NOMO-1 treated with DMSO at 0.1 percent for 48 hours (cell line): ENCODE measurements around the gene RAX2.

ENCODE experiments used
- DNase-seq: peaks from one replicate; lab custom pipeline; 2025; ENCODE audit not compliant: unreplicated experiment; lab: John Stamatoyannopoulos, UW

RAX2 gene

DNA sequence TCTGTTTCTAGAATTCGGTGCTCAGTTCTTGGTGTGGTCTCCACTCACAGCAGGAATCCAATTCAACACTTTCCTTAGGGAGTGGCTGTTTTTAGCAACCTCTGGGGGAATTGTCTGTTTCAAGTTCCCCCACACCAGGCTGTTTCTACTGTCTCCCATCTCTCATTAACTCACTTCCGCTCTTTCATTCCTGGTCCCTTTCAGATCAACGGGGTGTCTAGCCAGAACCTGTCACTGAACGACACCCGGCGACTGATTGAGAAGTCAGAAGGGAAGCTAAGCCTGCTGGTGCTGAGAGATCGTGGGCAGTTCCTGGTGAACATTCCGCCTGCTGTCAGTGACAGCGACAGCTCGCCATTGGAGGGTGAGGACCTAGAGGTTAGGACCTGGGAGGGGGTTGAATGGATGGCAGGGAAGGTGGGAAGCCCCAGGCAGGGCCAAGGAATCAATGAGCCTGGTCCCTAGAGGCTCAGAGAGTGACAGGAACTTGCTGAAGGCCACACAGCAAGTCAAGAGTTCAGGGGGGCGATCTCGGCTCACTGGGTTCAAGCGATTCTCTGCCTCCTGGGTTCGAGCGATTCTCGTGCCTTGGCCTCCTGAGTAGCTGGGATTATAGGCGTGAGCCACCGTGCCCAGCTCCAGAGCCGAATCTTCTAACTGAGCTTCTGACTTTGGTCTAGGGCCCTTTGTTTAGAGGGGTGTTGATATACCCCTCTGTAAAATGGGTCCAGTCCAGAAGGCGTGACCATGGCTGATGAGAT lies 38.3 kb downstream of the RAX2 start:
- DNase-seq = no peak

DNA sequence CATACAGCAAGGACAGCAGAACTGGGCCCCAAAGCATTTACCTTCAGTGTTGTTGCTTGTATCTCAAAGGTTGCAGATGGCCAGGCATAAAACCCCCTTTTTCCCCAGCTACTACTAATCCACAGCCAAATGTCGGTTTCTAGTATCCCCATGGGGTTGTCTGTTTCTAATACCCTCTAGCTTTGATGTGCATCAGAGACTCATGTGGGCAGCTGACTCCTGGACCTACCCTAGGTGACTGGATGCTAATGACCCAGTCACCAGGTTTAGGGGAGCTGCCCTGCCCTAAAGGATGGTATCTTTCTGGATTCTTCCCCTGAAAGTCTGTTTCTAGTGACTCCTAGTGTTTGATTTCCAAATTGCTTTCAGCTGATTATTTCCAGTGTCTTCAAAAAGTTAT lies 39.9 kb downstream of the RAX2 start:
- no peak for DNase-seq

DNA sequence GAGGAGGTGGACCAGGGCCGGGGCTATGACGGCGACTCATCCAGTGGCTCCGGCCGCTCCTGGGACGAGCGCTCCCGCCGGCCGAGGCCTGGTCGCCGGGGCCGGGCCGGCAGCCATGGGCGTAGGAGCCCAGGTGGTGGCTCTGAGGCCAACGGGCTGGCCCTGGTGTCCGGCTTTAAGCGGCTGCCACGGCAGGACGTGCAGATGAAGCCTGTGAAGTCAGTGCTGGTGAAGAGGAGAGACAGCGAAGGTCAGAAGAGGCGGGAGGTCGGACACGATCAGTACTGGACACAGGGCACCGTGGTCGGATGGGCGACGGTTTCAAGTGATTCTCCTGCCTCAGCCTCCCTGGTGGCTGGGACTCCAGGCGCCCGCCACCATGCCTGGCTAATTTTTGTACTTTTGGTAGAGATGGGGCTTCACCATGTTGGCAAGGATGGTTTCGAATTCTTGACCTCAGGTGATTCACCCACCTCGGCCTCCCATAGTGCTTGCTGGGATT lies 41.5 kb downstream of the RAX2 start:
- no peak for DNase-seq

DNA sequence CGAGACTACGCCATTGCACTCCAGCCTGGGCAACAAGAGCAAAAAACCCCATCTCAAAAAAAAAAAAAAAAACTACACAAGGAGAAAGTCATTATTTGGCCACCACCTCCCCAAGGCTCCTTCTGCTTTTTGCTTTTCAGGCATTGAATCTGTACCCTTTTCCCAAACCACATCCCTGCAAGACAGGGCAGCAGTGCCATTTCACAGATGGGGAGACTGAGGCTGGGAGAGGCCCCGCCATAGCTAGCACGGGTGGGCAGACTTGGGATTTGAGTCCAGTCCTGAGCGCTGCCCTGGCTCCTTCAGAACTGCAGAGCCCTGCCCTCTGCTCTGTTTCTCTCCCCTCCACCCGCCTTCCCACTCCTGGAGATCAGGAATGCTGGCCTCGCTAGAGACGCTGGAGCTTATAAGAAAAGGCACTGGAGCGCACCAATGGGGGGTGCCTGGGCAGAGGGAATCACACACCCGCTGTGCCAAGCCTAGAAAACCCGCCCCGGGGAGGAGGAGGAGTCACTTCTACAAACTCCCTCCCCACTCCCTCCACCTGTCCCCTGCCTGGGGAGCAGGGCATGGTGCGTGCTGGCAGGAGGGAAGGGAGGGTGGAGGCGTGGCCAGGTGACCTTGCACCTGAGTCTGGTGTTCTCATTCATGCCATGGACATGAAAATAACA lies 46.3 kb downstream of the RAX2 start:
- DNase-seq = no peak

DNA sequence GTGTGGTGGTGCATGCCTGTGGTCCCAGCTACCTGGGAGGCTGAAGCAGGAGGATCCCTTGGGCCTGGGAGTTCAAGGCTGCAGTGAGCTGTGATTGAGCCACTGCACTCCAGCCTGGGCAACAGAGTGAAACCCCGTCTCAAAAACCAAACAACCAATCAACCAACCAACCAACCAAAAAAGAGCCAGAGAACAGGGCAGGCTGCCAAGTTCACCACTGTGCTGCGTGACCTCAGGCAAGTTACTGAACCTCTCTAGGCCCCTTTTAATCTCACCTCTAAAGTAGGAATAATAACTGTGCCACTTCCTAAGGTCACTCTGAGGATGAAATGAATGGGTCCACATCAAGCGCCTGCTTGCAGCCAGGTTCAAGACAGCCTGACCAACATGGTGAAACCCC lies 46.9 kb downstream of the RAX2 start:
- no peak for DNase-seq

DNA sequence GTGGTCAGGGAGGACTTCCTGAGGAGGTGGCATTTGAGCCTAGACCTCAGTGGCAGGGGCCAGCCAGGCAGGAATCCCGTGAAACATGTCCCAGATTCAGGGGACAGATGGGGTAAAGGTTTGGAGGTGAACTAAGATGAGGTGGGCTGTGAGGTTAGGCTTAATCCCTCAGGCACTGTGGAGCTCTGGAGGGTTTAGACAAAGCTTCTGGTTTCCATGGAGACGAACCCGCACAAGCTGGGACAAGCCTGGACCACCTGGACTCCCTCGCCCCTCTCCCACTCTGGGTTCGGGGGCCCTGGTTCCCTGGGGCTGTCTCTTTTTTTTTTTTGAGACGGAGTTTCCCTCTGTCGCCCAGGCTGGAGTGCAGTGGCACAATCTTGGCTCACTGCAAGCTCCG lies 48.1 kb downstream of the RAX2 start:
- no peak for DNase-seq

DNA sequence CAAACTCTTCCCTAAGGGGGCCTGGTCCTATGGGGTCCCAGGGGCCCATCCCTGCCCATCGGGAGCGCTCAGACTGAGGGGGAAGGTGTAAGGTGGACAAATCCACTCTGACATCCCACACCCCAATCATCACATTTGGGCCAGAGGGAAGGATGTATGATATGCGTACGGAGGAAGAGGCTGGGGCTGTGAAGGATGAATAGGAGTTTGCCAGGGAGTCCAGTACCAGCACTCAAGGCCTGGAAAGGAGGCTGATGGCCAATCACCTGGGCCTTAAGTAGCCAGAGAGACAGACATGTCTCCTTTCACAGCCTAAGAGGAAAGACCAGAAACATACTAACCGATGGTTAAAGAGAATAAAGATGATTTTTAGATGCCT lies 48.9 kb downstream of the RAX2 start:
- DNase-seq = no peak

DNA sequence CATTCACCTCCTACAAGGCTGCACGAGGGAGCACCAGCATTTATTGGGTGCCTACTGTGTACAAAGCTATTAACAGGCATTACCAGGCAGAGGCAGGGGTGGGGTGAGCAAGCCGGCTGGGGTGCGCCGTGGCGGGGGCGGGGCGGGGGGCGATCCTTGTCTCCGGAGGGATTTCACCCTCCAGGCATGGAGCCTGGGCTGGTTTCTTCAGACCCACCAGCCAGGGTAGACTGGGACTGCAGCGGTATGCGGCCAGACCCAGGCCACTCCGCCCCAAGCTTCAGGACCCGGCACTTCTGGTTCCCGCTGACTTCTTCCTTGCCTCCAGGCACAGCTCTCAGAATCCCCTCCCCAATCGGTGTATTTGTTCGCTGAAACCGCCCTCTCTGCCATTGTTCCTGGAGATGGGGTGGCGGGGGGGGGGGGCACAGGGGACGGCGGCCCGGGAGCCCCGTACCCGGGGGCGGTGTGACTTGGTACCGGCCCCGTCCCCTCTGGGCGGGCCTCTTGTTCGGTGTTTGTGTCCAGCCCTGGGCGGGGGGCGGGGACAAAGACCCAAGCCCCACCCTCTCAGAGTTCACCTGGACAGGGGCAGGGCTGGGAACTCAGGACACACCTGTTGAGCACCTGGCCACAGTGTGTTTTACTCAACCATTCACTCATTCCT lies 49.5 kb downstream of the RAX2 start:
- no peak for DNase-seq

DNA sequence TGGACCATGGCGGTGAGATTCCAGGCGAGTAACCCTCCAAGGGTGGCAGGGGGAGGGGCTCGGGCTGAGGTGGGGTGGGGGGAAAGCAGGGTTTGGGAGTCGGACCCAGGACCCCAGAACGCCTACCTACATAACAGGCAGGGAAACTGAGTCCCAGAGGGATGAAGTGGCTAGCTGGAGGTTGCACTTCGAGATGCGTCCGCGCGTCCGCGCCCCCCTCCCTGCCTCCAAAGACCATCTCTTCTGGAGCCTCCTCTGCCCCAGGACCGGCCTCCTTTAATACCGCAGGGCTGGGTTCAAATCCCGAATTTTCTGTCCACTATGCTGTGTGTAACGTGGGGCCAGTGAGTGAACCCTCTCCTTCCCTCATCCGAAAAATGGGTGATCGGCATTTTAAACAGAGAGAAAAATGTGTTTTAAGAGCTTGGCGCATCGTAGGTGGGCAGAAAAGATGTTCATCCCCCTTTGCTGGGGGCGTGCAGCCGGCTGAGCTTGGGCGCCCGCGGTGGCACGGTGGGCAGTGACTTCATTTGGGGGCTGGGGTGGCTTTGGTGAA lies 50.1 kb downstream of the RAX2 start:
- DNase-seq = no peak

DNA sequence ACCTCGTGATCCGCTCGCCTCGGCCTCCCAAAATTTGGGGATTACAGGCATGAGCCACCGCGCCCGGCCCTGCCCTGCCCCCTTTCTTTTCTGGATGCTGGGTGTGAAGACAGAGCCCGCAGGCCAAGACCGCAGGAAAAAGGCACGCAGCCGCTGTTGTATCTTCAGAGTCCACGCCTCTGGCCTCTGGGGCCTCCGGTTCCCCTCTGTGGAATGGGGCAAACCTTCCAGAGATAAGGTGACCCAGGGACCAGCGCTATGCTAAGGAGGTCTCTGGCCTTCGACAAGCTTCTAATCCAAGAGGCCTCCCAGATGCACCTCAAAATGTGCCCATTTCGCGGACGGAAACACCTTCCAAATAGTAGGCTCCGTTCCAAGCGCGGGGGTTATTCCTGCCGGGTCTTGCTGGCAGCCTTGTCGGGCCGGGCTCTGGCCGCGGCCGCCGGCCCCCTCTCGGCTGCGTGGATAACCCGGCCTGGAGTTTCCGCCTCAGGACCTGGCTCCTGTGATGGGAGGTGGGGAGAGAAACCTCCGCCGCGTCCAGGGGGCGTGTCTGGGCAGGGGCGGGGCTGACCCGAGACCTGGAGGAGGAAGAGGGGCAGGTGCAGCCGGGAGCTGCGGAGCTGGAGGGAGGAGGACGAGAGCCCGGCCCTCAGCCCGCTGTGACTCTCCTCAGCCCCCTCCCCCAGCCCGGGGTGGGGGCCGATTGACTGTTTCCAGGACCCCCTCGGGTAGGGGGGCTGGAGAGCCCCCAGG lies 50.7 kb downstream of the RAX2 start:
- peak; percentile 90 for DNase-seq

DNA sequence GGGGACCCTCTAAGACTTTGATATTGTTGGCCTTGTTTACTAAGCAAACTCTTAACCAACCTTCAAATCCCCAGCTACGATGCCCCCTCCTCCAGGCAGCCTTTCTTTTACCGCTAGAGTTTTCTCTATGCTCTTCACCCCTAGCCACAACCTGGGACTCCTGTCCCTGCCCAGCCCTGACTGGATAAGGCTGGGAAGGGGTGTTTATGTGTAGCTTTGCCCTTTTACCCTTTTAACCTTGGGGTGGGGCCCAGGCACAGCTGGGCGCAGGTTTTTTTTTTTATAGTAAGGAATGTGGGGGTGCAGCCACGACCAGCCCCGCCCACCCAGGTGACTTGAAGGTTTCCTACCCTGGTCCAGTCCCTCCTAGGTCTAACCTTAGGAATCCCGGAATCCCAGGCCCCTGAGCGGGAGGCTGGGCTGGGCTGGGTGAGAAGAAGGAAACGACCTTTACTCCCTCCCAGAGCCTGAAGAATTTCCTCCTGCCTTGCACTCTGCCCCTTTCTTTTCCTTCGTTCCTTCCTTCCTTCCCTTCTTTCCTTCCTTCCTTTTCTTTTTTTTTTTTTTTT lies 51.6 kb downstream of the RAX2 start:
- DNase-seq = no peak

DNA sequence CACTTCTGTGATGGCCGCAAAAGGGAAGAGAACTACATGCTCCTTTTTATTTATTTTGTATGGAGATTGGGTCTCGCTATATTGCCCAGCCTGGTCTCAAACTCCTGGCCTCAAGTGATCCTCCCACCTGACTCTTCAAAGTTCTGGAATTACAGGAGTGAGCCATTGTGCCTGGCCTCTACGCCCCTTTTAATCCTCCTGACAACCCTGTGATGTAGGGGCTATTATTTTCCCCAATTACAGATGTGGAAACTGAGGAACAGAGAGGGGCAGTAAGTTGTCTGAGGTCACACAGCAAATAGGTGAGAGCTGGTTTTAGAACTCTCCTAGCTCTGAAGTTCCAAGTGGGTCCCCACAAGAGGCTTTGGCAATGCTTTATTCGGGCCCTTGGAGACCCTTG lies 52.2 kb downstream of the RAX2 start:
- DNase-seq = no peak
